Glomerular endothelial cell (primary cell): ENCODE data around the gene USB1. TPM values are rescaled to one million over a fixed set of nuclear protein-coding genes. Genes with fewer than 3 reads are reported as not detected.
"Not testable (repeated sequence)": the region's sequence is repeated elsewhere in the genome, so short reads cannot be mapped to it uniquely, and the experiment has no call there.

Source experiments
- DNase-seq: peaks from one replicate; pipeline ENCODE4 v3.0.0-alpha.2; 2011; ENCODE audit warnings: low read depth, low spot score; ENCODE audit errors: extremely low read depth
- total RNA-seq: library from RNA; depleted of rRNA; stranded (reverse); fragments of >200 nt; gene quantifications from 2 replicates; pipeline ENCODE4 v1.2.3, GENCODE V29; 2015

USB1 gene
- total RNA-seq, 1 donor from 2014 or later = 85.7 TPM

GRCh38 chr16:57969451-57970123 is 31.6 kb upstream of the USB1 start:
- DNase-seq = no peak

- no peak for DNase-seq
Observed at GRCh38 chr16:57970319-57970718, 30.9 kb upstream of the USB1 start.

- no peak for DNase-seq
Observed at GRCh38 chr16:57970970-57971369, 30.2 kb upstream of the USB1 start, which contains the start of gene CNGB1. TSS of gene CNGB1 (minus strand) at chr16:57971128. CDS start at chr16:57967286, 3,842 bp downstream.

GRCh38 chr16:57971848-57972247 is 29.4 kb upstream of the USB1 start:
- no peak for DNase-seq

- no peak for DNase-seq
Observed at GRCh38 chr16:57972306-57972705, 28.9 kb upstream of the USB1 start.

- no peak for DNase-seq
Observed at GRCh38 chr16:57976331-57976796, 24.8 kb upstream of the USB1 start.

- DNase-seq = no peak
Observed at GRCh38 chr16:57977418-57978069, 23.7 kb upstream of the USB1 start.

GRCh38 chr16:57978070-57978465 is 23.1 kb upstream of the USB1 start:
- DNase-seq = not testable (repeated sequence)

GRCh38 chr16:57979006-57979585 is 22.1 kb upstream of the USB1 start:
- DNase-seq = no peak

GRCh38 chr16:57981636-57982035 is 19.6 kb upstream of the USB1 start:
- no peak for DNase-seq

- DNase-seq = no peak
Observed at GRCh38 chr16:57982385-57982784, 18.8 kb upstream of the USB1 start.

- DNase-seq = no peak
Observed at GRCh38 chr16:57984443-57985203, 16.6 kb upstream of the USB1 start.

- DNase-seq = no peak
Observed at GRCh38 chr16:57985204-57986181, 15.7 kb upstream of the USB1 start.

GRCh38 chr16:57986196-57986595 is 15.0 kb upstream of the USB1 start:
- DNase-seq = no peak

- no peak for DNase-seq
Observed at GRCh38 chr16:57987441-57988177, 13.6 kb upstream of the USB1 start.

- no peak for DNase-seq
Observed at GRCh38 chr16:57988929-57989328, 12.3 kb upstream of the USB1 start.

- DNase-seq = no peak
Observed at GRCh38 chr16:57991551-57992059, 9.6 kb upstream of the USB1 start.

GRCh38 chr16:57992084-57992483 is 9.1 kb upstream of the USB1 start:
- DNase-seq = no peak

- DNase-seq = no peak
Observed at GRCh38 chr16:57993438-57993837, 7.8 kb upstream of the USB1 start.
